Measurements from ENCODE around the gene ADK. TPM values are rescaled to one million over a fixed set of nuclear protein-coding genes. Genes with fewer than 3 reads are reported as not detected.
"Not testable (repeated sequence)": the region's sequence is repeated elsewhere in the genome, so short reads cannot be mapped to it uniquely, and the experiment has no call there.

ADK gene
- total RNA-seq, 2 experiments from 2014 or later, result 56.9 to 57.5 TPM

DNA sequence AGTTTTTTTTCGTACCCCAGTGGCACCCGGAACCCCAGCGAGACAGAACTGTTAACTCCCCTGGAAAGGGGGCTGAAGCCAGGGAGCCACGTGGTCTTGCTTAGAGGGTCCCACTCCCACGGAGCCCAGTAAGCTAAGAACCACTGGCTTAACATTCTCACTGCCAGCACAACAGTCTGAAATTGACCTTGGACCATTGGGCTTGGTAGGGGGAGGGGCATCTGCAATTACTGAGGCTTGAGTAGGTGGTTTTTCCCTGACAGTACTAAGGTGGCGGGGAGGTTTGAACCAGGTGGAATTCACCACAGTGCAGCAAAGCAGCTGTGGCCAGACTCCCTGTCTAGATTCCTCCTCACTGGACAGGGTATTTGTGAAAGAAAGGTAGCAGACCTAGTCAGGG, 196.5 kb downstream of the ADK start:
- CTCF ChIA-PET, result interaction anchor here (1.5 kb wide), 1 partner anchor 16 kb away, joined by 4 read pairs; no protein-coding TSS in a partner anchor
- peaks cover 35% of the 10 kb centered on the region for H3K9me3 Mint-ChIP-seq
- DNase-seq (no peak), ATAC-seq (no peak)
- H3K4me1 Mint-ChIP-seq (ENCODE audit: low read depth), result peaks cover 2% of the 10 kb centered on the region
- TF ChIP-seq, protein P1, sequence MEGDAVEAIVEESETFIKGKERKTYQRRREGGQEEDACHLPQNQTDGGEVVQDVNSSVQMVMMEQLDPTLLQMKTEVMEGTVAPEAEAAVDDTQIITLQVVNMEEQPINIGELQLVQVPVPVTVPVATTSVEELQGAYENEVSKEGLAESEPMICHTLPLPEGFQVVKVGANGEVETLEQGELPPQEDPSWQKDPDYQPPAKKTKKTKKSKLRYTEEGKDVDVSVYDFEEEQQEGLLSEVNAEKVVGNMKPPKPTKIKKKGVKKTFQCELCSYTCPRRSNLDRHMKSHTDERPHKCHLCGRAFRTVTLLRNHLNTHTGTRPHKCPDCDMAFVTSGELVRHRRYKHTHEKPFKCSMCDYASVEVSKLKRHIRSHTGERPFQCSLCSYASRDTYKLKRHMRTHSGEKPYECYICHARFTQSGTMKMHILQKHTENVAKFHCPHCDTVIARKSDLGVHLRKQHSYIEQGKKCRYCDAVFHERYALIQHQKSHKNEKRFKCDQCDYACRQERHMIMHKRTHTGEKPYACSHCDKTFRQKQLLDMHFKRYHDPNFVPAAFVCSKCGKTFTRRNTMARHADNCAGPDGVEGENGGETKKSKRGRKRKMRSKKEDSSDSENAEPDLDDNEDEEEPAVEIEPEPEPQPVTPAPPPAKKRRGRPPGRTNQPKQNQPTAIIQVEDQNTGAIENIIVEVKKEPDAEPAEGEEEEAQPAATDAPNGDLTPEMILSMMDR (IDR thresholded peaks at IDR 0.05), result no peak
- no peaks in the 10 kb centered on the region for H3K27me3 Mint-ChIP-seq
- no peak overlapping the region for H3K4me3 Mint-ChIP-seq
- H3K36me3 Mint-ChIP-seq (ENCODE audit: low read depth), result peaks cover 52% of the 10 kb centered on the region
- POLR2A ChIA-PET, result no interaction called here
- intact Hi-C loops (cut with micrococcal nuclease), result no loop called here
- no peak overlapping the region for H3K27ac Mint-ChIP-seq

DNA sequence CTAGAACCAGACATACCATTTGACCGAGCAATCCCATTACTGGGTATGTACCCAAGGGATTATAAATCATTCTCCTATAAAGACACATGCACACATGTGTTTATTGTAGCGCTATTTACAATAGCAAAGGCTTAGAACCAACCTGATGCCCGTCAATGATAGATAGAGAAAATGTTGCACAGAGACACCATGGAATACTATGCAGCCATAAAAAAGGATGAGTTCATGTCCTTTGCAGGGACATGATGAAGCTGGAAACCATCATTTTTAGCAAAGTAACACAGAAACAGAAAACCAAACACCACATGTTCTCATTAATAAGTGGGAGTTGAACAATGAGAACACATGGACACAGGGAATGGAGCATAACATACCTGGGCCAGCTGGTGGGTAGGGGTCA, 202.0 kb downstream of the ADK start:
- intact Hi-C loops (cut with micrococcal nuclease); CTCF ChIA-PET; H3K4me3 Mint-ChIP-seq; H3K27ac Mint-ChIP-seq; H3K4me1 Mint-ChIP-seq (ENCODE audit: low read depth); POLR2A ChIA-PET; H3K27me3 Mint-ChIP-seq; DNase-seq; ATAC-seq: not testable (repeated sequence)
- peaks cover 21% of the 10 kb centered on the region for H3K9me3 Mint-ChIP-seq
- peaks cover 19% of the 10 kb centered on the region for H3K36me3 Mint-ChIP-seq (ENCODE audit: low read depth)

DNA sequence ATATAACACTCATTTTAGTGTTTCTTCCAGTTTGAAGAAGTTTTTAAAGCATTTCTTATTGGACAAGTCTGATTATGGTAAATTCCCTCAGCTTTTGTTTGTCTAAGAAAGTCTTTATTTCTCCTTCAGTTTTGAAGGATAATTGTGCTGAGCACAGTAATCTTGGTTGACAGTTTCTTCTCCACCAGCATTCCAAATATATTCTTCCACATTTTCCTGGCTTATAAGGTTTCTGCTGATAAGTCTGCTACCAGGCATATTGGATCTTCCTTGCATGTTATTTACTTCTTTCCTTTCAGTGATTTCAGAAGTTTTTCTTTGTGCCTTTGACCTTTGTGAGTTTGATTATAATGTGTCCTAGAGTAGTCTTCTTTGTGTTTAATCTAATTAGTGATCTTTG, 210.7 kb downstream of the ADK start:
- Mint-ChIP-seq H3K4me3 (no peak overlapping the region), H3K9me3 (peaks cover 34% of the 10 kb centered on the region), H3K4me1 (ENCODE audit: low read depth) (peaks cover 19% of the 10 kb centered on the region), H3K36me3 (ENCODE audit: low read depth) (peaks cover 61% of the 10 kb centered on the region), H3K27me3 (no peaks in the 10 kb centered on the region), H3K27ac (no peak overlapping the region)
- POLR2A ChIA-PET, result no interaction called here
- no peak for ATAC-seq
- DNase-seq, result no peak
- CTCF ChIA-PET, result interaction anchor here (0.9 kb wide), 1 partner anchor 58 kb away, joined by 3 read pairs; no protein-coding TSS in a partner anchor
- TF ChIP-seq, protein P1 (IDR thresholded peaks at IDR 0.05), result no peak
- intact Hi-C loops (cut with micrococcal nuclease), result no loop called here

DNA sequence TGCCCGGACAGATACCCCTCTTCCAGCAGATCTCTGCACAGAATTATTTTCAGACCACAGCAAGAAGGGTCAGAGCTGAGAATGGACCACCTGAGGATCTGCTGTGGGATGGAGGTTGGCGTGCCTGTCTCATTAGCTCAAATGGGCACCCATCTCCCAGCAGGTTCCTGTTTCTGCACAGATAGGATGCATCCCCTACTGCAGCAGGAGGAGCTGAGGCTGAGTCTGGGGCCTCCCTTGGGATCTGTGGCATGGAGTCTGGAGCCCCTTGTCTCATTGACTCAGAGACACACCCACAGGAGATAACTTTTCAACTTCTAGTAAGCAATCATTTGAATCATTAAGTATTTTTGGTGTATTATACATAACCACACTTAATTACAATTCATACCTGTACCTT, 212.7 kb downstream of the ADK start:
- H3K9me3 Mint-ChIP-seq, result peaks cover 29% of the 10 kb centered on the region
- ChIA-PET CTCF (interaction anchor here (0.9 kb wide), 1 partner anchor 17 kb away, joined by 4 read pairs; no protein-coding TSS in a partner anchor), POLR2A (no interaction called here)
- no peak overlapping the region for H3K27ac Mint-ChIP-seq
- H3K36me3 Mint-ChIP-seq (ENCODE audit: low read depth), result peaks cover 60% of the 10 kb centered on the region
- H3K4me1 Mint-ChIP-seq (ENCODE audit: low read depth), result peaks cover 19% of the 10 kb centered on the region
- TF ChIP-seq, protein P1 (IDR thresholded peaks at IDR 0.05), result no peak
- ATAC-seq (no peak), DNase-seq (no peak)
- no peaks in the 10 kb centered on the region for H3K27me3 Mint-ChIP-seq
- no peak overlapping the region for H3K4me3 Mint-ChIP-seq
- intact Hi-C loops (cut with micrococcal nuclease), result no loop called here

DNA sequence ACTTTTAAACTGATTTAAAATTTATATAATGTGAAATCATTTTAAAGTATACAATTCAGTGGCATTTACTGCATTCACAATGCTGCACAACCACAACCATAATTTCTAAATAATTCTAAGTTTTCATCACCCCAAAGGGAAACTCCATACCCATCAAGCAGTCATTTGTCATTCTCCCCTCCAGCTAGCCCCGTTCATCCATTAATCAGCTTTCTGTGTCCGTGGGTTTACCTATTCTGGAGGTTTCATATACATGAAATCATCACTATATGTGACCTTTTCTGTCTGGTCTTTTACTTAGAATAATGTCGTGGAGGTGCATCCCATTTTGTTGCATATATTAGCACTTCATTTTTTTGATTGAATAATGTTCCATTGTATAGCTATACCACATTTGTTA, 214.1 kb downstream of the ADK start:
- peaks cover 19% of the 10 kb centered on the region for H3K4me1 Mint-ChIP-seq (ENCODE audit: low read depth)
- DNase-seq, result peak; percentile 38
- TF ChIP-seq, protein P1 (IDR thresholded peaks at IDR 0.05), result no peak
- ChIA-PET POLR2A (no interaction called here), CTCF (interaction anchor here (1.2 kb wide), 1 partner anchor 11 kb away, joined by 3 read pairs; no protein-coding TSS in a partner anchor)
- no peak overlapping the region for H3K27ac Mint-ChIP-seq
- no peaks in the 10 kb centered on the region for H3K27me3 Mint-ChIP-seq
- H3K4me3 Mint-ChIP-seq, result no peak overlapping the region
- H3K9me3 Mint-ChIP-seq, result peaks cover 21% of the 10 kb centered on the region
- intact Hi-C loops (cut with micrococcal nuclease), result no loop called here
- ATAC-seq, result peak; percentile 84
- H3K36me3 Mint-ChIP-seq (ENCODE audit: low read depth), result peaks cover 59% of the 10 kb centered on the region

DNA sequence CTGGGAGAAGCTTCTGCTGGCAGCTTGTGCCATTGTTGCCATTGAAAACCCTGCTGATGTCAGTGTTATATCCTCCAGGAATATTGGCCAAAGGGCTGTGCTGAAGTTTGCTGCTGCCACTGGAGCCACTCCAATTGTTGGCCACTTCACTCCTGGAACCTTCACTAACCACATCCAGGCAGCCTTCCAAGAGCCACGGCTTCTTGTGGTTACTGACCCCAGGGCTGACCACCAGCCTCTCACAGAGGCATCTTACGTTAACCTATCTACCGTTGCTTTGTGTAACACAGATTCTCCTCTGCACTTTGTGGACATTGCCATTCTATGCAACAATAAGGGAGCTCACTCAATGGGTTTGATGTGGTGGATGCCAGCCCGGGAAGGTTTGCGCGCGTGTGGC, 220.7 kb downstream of the ADK start:
- H3K4me1 Mint-ChIP-seq (ENCODE audit: low read depth), result no peaks in the 10 kb centered on the region
- CTCF ChIA-PET, result no interaction called here
- ATAC-seq, result no peak
- TF ChIP-seq, protein P1 (IDR thresholded peaks at IDR 0.05), result no peak
- DNase-seq, result no peak
- H3K27me3 Mint-ChIP-seq, result no peaks in the 10 kb centered on the region
- no peak overlapping the region for H3K27ac Mint-ChIP-seq
- POLR2A ChIA-PET, result no interaction called here
- H3K4me3 Mint-ChIP-seq, result no peak overlapping the region
- intact Hi-C loops (cut with micrococcal nuclease), result no loop called here
- H3K9me3 Mint-ChIP-seq, result no peaks in the 10 kb centered on the region
- peaks cover 31% of the 10 kb centered on the region for H3K36me3 Mint-ChIP-seq (ENCODE audit: low read depth)

All from activated CD8-positive, alpha-beta T cell treated with anti-CD3 and anti-CD28 coated beads for 36 hours (primary cell).